Hepatocyte (in vitro differentiated cells): ENCODE data around the gene SEH1L. TPM values are rescaled to one million over a fixed set of nuclear protein-coding genes. Genes with fewer than 3 reads are reported as not detected.

Source experiments
- DNase-seq: peaks from one replicate; pipeline ENCODE4 v3.0.0-alpha.2; 2016; ENCODE audit warnings: low spot score
- H2AFZ ChIP-seq: fragments of 200-600 bp; sonication (generic); 2 replicates; pipeline ENCODE4 v1.6.0; 2016; ENCODE audit warnings: antibody characterized with exemption, mild to moderate bottlenecking
- H3K27ac ChIP-seq: fragments of 200-600 bp; sonication (generic); 2 replicates; pipeline ENCODE4 v1.5.1; 2016; ENCODE audit warnings: mild to moderate bottlenecking
- H3K27me3 ChIP-seq: fragments of 200-600 bp; sonication (generic); 2 replicates; pipeline ENCODE4 v1.6.1; 2016
- H3K36me3 ChIP-seq: fragments of 200-600 bp; sonication (generic); replicated peaks from 2 replicates; pipeline ENCODE4 v1.5.1; 2016; ENCODE audit warnings: low read depth; ENCODE audit not compliant: insufficient read depth
- H3K4me1 ChIP-seq: fragments of 200-600 bp; sonication (generic); 2 replicates; pipeline ENCODE4 v1.5.1; 2016; ENCODE audit warnings: mild to moderate bottlenecking, moderate library complexity; ENCODE audit not compliant: insufficient read depth
- H3K4me2 ChIP-seq: fragments of 200-600 bp; sonication (generic); 2 replicates; pipeline ENCODE4 v1.6.0; 2016
- H3K4me3 ChIP-seq: fragments of 200-600 bp; sonication (generic); 2 replicates; pipeline ENCODE4 v1.5.1; 2016; ENCODE audit warnings: mild to moderate bottlenecking
- H3K79me2 ChIP-seq: fragments of 200-600 bp; sonication (generic); 2 replicates; pipeline ENCODE4 v1.6.0; 2017; ENCODE audit warnings: mild to moderate bottlenecking
- H3K9me2 ChIP-seq: fragments of 200-600 bp; sonication (generic); replicated peaks from 2 replicates; pipeline ENCODE4 v1.6.0; 2017; ENCODE audit warnings: mild to moderate bottlenecking; ENCODE audit not compliant: insufficient read depth
- H3K9me3 ChIP-seq: fragments of 200-600 bp; sonication (generic); 2 replicates; pipeline ENCODE4 v1.5.1; 2016; ENCODE audit warnings: low read depth, mild to moderate bottlenecking
- H4K20me1 ChIP-seq: fragments of 200-600 bp; sonication (generic); 2 replicates; pipeline ENCODE4 v1.6.0; 2016; ENCODE audit warnings: mild to moderate bottlenecking; ENCODE audit not compliant: insufficient read depth, poor library complexity, severe bottlenecking
- CTCF ChIP-seq: fragments of 200-600 bp; sonication (generic); IDR thresholded peaks from 2 replicates; pipeline ENCODE4 v1.5.1; 2016; ENCODE audit warnings: antibody characterized with exemption, mild to moderate bottlenecking; ENCODE audit not compliant: poor library complexity
- EZH2 ChIP-seq: fragments of 200-600 bp; sonication (generic); IDR thresholded peaks from 2 replicates; pipeline ENCODE4 v1.6.1; 2016; ENCODE audit warnings: antibody characterized with exemption, mild to moderate bottlenecking, borderline replicate concordance
- EZH2phosphoT487 ChIP-seq: fragments of 200-600 bp; sonication (generic); IDR thresholded peaks from one replicate; pipeline ENCODE4 v1.6.1; 2018; ENCODE audit warnings: antibody characterized with exemption, mild to moderate bottlenecking, low read depth, moderate library complexity; ENCODE audit not compliant: unreplicated experiment, severe bottlenecking
- WGBS: methylation state at CpG from one replicate; pipeline ENCODE4 v1.1.6; 2016; ENCODE audit warnings: low lambda C conversion rate; ENCODE audit errors: missing lambda C conversion rate; 5-methylcytosine and 5-hydroxymethylcytosine counted together
- polyA plus RNA-seq: library from polyadenylated mRNA; unstranded; fragments of >200 nt; fragmentation: Nextera tagmentation; extraction: Ambion mirVana; gene quantifications from 2 replicates; pipeline ENCODE4 v1.2.1, GENCODE V29; 2016
- total RNA-seq: library from RNA; depleted of rRNA; stranded (reverse); fragments of >200 nt; gene quantifications from 2 replicates; pipeline ENCODE4 v1.2.3, GENCODE V29; 2014

Gene SEH1L
- total and polyA plus RNA-seq, 2 experiments from 2014 or later, result 24.0 to 25.8 TPM

GRCh38 chr18:13026583-13027270 lies 78.9 kb downstream of the SEH1L start:
- no peaks in the 10 kb centered on the region for H3K27me3 ChIP-seq
- H3K36me3 ChIP-seq, result no peaks in the 10 kb centered on the region
- no peak overlapping the region for H2AFZ ChIP-seq
- TF ChIP-seq EZH2 (no peak), CTCF (no peak), EZH2phosphoT487 (no peak)
- peak overlapping the region; percentile 5 for H3K27ac ChIP-seq
- no peaks in the 10 kb centered on the region for H4K20me1 ChIP-seq
- no peaks in the 10 kb centered on the region for H3K4me1 ChIP-seq
- no peak for DNase-seq
- WGBS, result 89% methylated on average over 3 of the region's 3 CpGs
- H3K79me2 ChIP-seq, result peaks cover 10% of the 10 kb centered on the region
- no peak overlapping the region for H3K4me3 ChIP-seq
- H3K9me3 ChIP-seq, result no peaks in the 10 kb centered on the region
- no peak overlapping the region for H3K4me2 ChIP-seq
- no peaks in the 10 kb centered on the region for H3K9me2 ChIP-seq

GRCh38 chr18:13028869-13029268 lies 81.1 kb downstream of the SEH1L start:
- Histone ChIP-seq H3K4me3 (no peak overlapping the region), H3K4me1 (no peaks in the 10 kb centered on the region), H2AFZ (no peak overlapping the region), H3K79me2 (peaks cover 5% of the 10 kb centered on the region), H4K20me1 (no peaks in the 10 kb centered on the region), H3K27me3 (no peaks in the 10 kb centered on the region), H3K9me2 (no peaks in the 10 kb centered on the region), H3K27ac (no peak overlapping the region), H3K9me3 (no peaks in the 10 kb centered on the region), H3K4me2 (no peak overlapping the region), H3K36me3 (no peaks in the 10 kb centered on the region)
- 93% methylated on average over 2 of the region's 2 CpGs for WGBS
- DNase-seq, result no peak
- TF ChIP-seq CTCF, result no peak
- TF ChIP-seq EZH2, result no peak
- TF ChIP-seq EZH2phosphoT487, result no peak

- Histone ChIP-seq H4K20me1 (no peaks in the 10 kb centered on the region), H3K9me3 (no peaks in the 10 kb centered on the region), H2AFZ (no peak overlapping the region), H3K4me1 (no peaks in the 10 kb centered on the region), H3K4me2 (no peak overlapping the region), H3K4me3 (no peak overlapping the region), H3K9me2 (no peaks in the 10 kb centered on the region), H3K27ac (no peak overlapping the region), H3K27me3 (no peaks in the 10 kb centered on the region), H3K36me3 (no peaks in the 10 kb centered on the region), H3K79me2 (no peaks in the 10 kb centered on the region)
- TF ChIP-seq EZH2 (no peak), EZH2phosphoT487 (no peak), CTCF (no peak)
- WGBS, result 93% methylated on average over 5 of the region's 5 CpGs
- no peak for DNase-seq
Measured at GRCh38 chr18:13032173-13032572, 84.4 kb downstream of the SEH1L start.
